Panc1 (cell line): Measurements from ENCODE around the gene MAPK8.

Experiments used
- POLR2AphosphoS5 ChIP-seq: IDR thresholded peaks from 2 replicates; pipeline ENCODE4 v1.6.1; 2012; ENCODE audit warnings: mild to moderate bottlenecking, low read depth, low read length, moderate library complexity
- SIN3A ChIP-seq: IDR thresholded peaks from 2 replicates; pipeline ENCODE4 v1.6.1; 2012; ENCODE audit warnings: low read depth, mild to moderate bottlenecking, low read length, moderate library complexity, borderline replicate concordance; ENCODE audit not compliant: insufficient read depth
- TF ChIP-seq, protein P1 (sequence below): fragments of 450-650 bp; IDR thresholded peaks from 2 replicates; pipeline ENCODE4 v1.5.1; 2017; ENCODE audit warnings: mild to moderate bottlenecking

DNA sequence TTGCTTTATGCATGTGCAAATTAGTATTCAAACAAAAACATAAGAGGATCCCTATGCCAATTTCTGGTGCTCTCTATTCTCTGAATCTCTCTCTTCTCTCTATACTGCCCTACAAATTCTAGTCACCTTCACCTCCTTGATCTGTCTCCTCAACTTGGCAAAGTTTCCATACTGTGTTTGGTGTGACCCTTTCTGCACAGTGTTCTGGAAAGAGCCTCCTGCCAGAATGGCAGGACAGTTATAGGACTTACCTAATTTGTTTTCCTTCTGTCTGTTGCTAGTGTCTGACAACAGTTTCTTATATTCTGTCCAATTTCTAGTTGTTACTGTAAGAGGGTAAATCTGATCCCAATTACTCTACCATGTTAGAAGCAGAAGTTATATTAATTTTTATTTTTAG, 34.3 kb downstream of the MAPK8 start:
- TF ChIP-seq, protein P1, sequence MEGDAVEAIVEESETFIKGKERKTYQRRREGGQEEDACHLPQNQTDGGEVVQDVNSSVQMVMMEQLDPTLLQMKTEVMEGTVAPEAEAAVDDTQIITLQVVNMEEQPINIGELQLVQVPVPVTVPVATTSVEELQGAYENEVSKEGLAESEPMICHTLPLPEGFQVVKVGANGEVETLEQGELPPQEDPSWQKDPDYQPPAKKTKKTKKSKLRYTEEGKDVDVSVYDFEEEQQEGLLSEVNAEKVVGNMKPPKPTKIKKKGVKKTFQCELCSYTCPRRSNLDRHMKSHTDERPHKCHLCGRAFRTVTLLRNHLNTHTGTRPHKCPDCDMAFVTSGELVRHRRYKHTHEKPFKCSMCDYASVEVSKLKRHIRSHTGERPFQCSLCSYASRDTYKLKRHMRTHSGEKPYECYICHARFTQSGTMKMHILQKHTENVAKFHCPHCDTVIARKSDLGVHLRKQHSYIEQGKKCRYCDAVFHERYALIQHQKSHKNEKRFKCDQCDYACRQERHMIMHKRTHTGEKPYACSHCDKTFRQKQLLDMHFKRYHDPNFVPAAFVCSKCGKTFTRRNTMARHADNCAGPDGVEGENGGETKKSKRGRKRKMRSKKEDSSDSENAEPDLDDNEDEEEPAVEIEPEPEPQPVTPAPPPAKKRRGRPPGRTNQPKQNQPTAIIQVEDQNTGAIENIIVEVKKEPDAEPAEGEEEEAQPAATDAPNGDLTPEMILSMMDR = no peak
- TF ChIP-seq SIN3A (no peak), POLR2AphosphoS5 (no peak)
